ENCODE measurements around the gene LPP.

- TF ChIP-seq ZNF263 (CRISPR knock-in tag; IDR thresholded peaks at IDR 0.05) (no peak), AGO1 (IDR thresholded peaks at IDR 0.05; ENCODE audit: low read depth, low read length, poor library complexity, severe bottlenecking) (no peak)
Measured at GRCh38 chr3:188326968-188327367, 173.0 kb downstream of the LPP start.
